ENCODE measurements around the gene RMC1.

DNA sequence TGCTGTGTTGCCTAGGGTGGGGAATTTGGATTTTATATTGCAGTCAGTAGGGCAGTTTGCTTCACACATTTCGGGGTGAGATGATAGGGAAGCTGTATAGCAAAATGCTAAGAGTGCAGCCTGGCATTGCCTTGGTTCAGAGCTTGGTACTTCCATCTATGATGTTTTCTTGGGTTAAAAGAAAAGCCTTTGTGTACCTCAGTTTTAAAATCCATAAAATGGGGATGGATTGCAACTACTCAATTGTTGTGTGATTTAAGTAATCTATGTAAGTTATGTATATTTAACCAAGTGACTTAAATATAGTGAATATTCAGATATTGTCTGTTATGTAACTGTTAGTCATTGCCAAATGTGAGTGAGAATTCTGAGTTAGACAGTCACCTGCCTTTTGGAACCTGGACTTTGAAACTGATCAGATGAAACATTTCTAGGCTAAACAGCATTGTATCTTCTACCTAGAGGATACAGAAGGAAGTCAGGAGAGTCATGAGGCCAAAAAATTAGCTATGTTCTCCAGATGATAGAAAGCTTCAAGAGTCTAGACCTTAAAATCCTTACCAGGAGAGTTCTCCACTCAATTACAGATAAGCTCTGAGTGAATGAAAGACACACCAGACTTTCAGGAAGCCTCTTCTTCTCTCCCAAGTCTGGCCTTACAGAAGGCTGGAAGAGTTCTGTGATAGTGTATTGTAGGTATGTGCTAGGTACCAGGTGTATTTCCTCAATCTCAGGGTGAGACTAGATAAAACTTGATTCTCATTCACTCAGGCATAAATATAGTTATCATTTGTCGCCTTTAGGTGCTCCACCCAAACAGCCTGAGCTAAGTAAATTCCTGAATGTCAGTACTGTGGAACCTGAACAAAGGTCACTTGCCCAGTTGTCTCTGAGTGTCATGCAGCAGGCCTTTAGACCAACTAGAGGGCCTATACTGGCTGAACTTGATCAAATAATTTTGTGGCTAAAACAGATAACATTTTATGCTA lies 42.7 kb upstream of the RMC1 start:
- TF ChIP-seq TARDBP (IDR thresholded peaks at IDR 0.05) (no peak), BHLHE40 (IDR thresholded peaks at IDR 0.05; ENCODE audit: borderline replicate concordance) (no peak), FOXK2 (IDR thresholded peaks at IDR 0.05) (no peak), FOXM1 (IDR thresholded peaks at IDR 0.05; ENCODE audit: borderline replicate concordance) (no peak)
